CD4-positive, alpha-beta memory T cell (primary cell): ENCODE data around the gene HINFP. TPM values are rescaled to one million over a fixed set of nuclear protein-coding genes. Genes with fewer than 3 reads are reported as not detected.
A peak's percentile ranks its signal among the peaks of the same experiment; 100 is the strongest.

Experiments
- CTCF ChIA-PET: fragments of 350-600 bp; sonication (Branson Sonifier 250); formaldehyde crosslinking; loops from one replicate; lab custom pipeline; 2021; ENCODE audit warnings: inconsistent platforms; ENCODE audit not compliant: partially characterized antibody; lab: Charles Lee
- POLR2A ChIA-PET: fragments of 350-600 bp; sonication (Branson Sonifier 250); formaldehyde crosslinking; loops from one replicate; lab custom pipeline; 2021; ENCODE audit not compliant: partially characterized antibody; lab: Charles Lee
- DNase-seq, 5 donors: peaks; one replicate each; pipeline versions ENCODE4 v3.0.0 to v3.0.0-alpha.2; 2020 to 2022; ENCODE audit warnings: mixed read lengths in 1 of 5
- H3K27ac ChIP-seq: one replicate; pipeline ENCODE4 v1.7.0; 2013; ENCODE audit warnings: low read depth, low read length
- H3K27me3 ChIP-seq: 2 replicates; pipeline ENCODE4 v1.7.0; 2013; ENCODE audit warnings: mild to moderate bottlenecking, low read length, moderate library complexity; ENCODE audit not compliant: insufficient read depth
- H3K36me3 ChIP-seq: 2 replicates; pipeline ENCODE4 v1.7.0; 2013; ENCODE audit warnings: mild to moderate bottlenecking, low read length, moderate library complexity; ENCODE audit not compliant: insufficient read depth
- H3K4me1 ChIP-seq: 2 replicates; pipeline ENCODE4 v1.7.0; 2013; ENCODE audit warnings: mild to moderate bottlenecking, low read length, moderate library complexity; ENCODE audit not compliant: insufficient read depth
- H3K4me3 ChIP-seq, 2 donors: one replicate each; pipeline ENCODE4 v1.7.0; 2013; ENCODE audit warnings: low read length in 2 of 2, mild to moderate bottlenecking in 1 of 2
- H3K9me3 ChIP-seq, 2 donors: one replicate each; pipeline ENCODE4 v1.7.0; 2013; ENCODE audit warnings: low read length in 2 of 2, control low read depth in 1 of 2; ENCODE audit not compliant: control insufficient read depth in 1 of 2
- H3K27ac Mint-ChIP-seq, 7 donors: one replicate each; pipeline ENCODE4 v1.8.0; 2020 to 2021; ENCODE audit warnings: mixed read lengths in 7 of 7, mild to moderate bottlenecking in 6 of 7, inconsistent platforms in 3 of 7, moderate library complexity in 3 of 7
- H3K27me3 Mint-ChIP-seq, 2 donors: one replicate each; pipeline ENCODE4 v1.8.0; 2020 to 2021; ENCODE audit warnings: mixed read lengths in 2 of 2
- H3K36me3 Mint-ChIP-seq, 2 donors: one replicate each; pipeline ENCODE4 v1.8.0; 2020 to 2021; ENCODE audit warnings: mixed read lengths in 2 of 2, inconsistent platforms in 1 of 2, mild to moderate bottlenecking in 1 of 2
- H3K4me1 Mint-ChIP-seq, 4 donors: one replicate each; pipeline ENCODE4 v1.8.0; 2020 to 2021; ENCODE audit warnings: mixed read lengths in 4 of 4, mild to moderate bottlenecking in 1 of 4
- H3K4me3 Mint-ChIP-seq, 8 donors: one replicate each; pipeline ENCODE4 v1.8.0; 2020 to 2021; ENCODE audit warnings: mixed read lengths in 8 of 8, mild to moderate bottlenecking in 7 of 8, moderate library complexity in 6 of 8, inconsistent platforms in 3 of 8
- H3K9me3 Mint-ChIP-seq, 8 donors: one replicate each; pipeline ENCODE4 v1.8.0; 2020 to 2021; ENCODE audit warnings: mixed read lengths in 8 of 8, mild to moderate bottlenecking in 5 of 8, inconsistent platforms in 3 of 8, moderate library complexity in 1 of 8
- intact Hi-C: fragments of 100-400 bp; cut with micrococcal nuclease; formaldehyde crosslinking; loops from one replicate; pipeline ENCODE4 v1.15.1; 2023
- polyA plus RNA-seq, 2 donors: library from polyadenylated mRNA; unstranded; fragments of 300-500 nt; fragmentation: Illumina TruSeq; gene quantifications; one replicate each; pipeline ENCODE4 v1.2.3, GENCODE V29; 2021
- total RNA-seq, 2 experiments: library from RNA; stranded (reverse); gene quantifications; one replicate each; pipeline ENCODE4 v1.2.3, GENCODE V29; 2021

HINFP gene
- total and polyA plus RNA-seq, 4 experiments from 2014 or later, result 9.3 to 75.3 (median 43.4) TPM

- no peaks in the 10 kb centered on the region for H3K27me3 Mint-ChIP-seq
- peak overlapping the region; percentile 83 to 90 for H3K4me3 ChIP-seq
- H3K27ac ChIP-seq, result peak overlapping the region; percentile 76
- ChIA-PET POLR2A (interaction anchor here (0.7 to 5.0 kb wide), 21 partner anchors 10 to 294 kb away, joined by 3 to 62 read pairs (median 4); partner anchors contain the start of genes C2CD2L, CBL, CENATAC and DDX6), CTCF (interaction anchor here (0.7 to 3.8 kb wide), 11 partner anchors 9 to 271 kb away, joined by 3 to 14 read pairs (median 4); partner anchors contain the start of genes C2CD2L, CENATAC, SLC37A4 and VPS11)
- peak overlapping the region; percentile 93 to 98 (median 96) for H3K27ac Mint-ChIP-seq
- H3K4me3 Mint-ChIP-seq, result peak overlapping the region; percentile 92 to 96 (median 94)
- intact Hi-C loops, result loop anchor here (1.0 kb wide), 2 partner anchors 10 to 36 kb away; partner anchors contain the start of gene HINFP
- H3K9me3 ChIP-seq, result no peaks in the 10 kb centered on the region
- H3K36me3 Mint-ChIP-seq, result peaks cover 19 to 29% of the 10 kb centered on the region in 2 donors
- peaks cover 13% of the 10 kb centered on the region for H3K4me1 ChIP-seq
- H3K4me1 Mint-ChIP-seq, result peaks cover 9 to 19% (median 14%) of the 10 kb centered on the region in 4 donors
- peaks cover 0 to 5% (median 0%) of the 10 kb centered on the region in 8 donors for H3K9me3 Mint-ChIP-seq
- H3K27me3 ChIP-seq, result no peaks in the 10 kb centered on the region
- H3K36me3 ChIP-seq, result peaks cover 17% of the 10 kb centered on the region
- no peak for DNase-seq
Observed at GRCh38 chr11:119085437-119085847, 35.9 kb upstream of the HINFP start.

DNA sequence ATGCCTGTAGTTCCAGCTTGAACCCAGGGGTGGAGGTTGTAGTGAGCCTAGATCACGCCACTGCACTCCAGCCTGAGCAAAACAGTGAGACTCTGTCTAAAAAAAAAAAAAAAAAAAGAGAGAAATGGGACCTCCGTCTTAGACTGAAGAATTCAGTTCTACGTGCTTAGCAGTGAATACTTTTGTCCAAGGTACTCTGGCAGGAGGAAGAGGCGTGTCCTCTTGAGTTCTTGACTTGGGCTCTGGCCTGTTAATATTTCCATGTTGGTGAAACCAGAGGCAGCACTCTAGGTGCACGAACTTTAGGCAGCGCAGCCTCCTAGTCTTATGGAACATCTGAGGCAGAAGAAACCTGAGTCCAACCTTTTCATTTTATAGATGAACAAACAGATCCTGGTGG, 34.3 kb upstream of the HINFP start:
- peaks cover 0 to 5% (median 0%) of the 10 kb centered on the region in 8 donors for H3K9me3 Mint-ChIP-seq
- H3K27ac Mint-ChIP-seq, result peak overlapping the region in 3 of 7 donors; percentile 24 to 53 (median 36)
- Histone ChIP-seq H3K9me3 (no peaks in the 10 kb centered on the region), H3K4me3 (no peak overlapping the region), H3K4me1 (peaks cover 13% of the 10 kb centered on the region), H3K36me3 (peaks cover under 1% of the 10 kb centered on the region), H3K27ac (no peak overlapping the region), H3K27me3 (no peaks in the 10 kb centered on the region)
- no peak for DNase-seq
- intact Hi-C loops, result no loop called here
- H3K4me3 Mint-ChIP-seq, result peak overlapping the region in 3 of 8 donors; percentile 32 to 53 (median 39)
- H3K36me3 Mint-ChIP-seq, result peaks cover 4 to 12% of the 10 kb centered on the region in 2 donors
- H3K27me3 Mint-ChIP-seq, result no peaks in the 10 kb centered on the region
- H3K4me1 Mint-ChIP-seq, result peaks cover 9 to 25% (median 15%) of the 10 kb centered on the region in 4 donors
- ChIA-PET POLR2A (interaction anchor here (2.5 to 5.0 kb wide), 3 partner anchors 8 to 20 kb away, joined by 9 to 62 read pairs (median 45); partner anchors contain the start of genes C2CD2L and VPS11), CTCF (interaction anchor here (1.1 to 3.8 kb wide), 4 partner anchors 7 to 110 kb away, joined by 3 to 14 read pairs (median 7); partner anchors contain the start of gene VPS11)

GRCh38 chr11:119087747-119088241, 33.6 kb upstream of the HINFP start:
- H3K9me3 ChIP-seq, result no peaks in the 10 kb centered on the region
- no peak overlapping the region for H3K4me3 ChIP-seq
- Mint-ChIP-seq H3K9me3 (peaks cover 0 to 5% (median 0%) of the 10 kb centered on the region in 8 donors), H3K27me3 (no peaks in the 10 kb centered on the region), H3K36me3 (peaks cover 0 to 8% of the 10 kb centered on the region in 2 donors), H3K4me1 (peaks cover 13 to 32% (median 21%) of the 10 kb centered on the region in 4 donors), H3K4me3 (peak overlapping the region in 1 of 8 donors; percentile 61), H3K27ac (peak overlapping the region in 2 of 7 donors; percentile 17 to 24)
- ChIA-PET POLR2A (interaction anchor here (5.0 kb wide), 1 partner anchor 20 kb away, joined by 45 read pairs; the partner anchor contains the start of gene VPS11), CTCF (interaction anchor here (1.4 kb wide), 1 partner anchor 20 kb away, joined by 3 read pairs; the partner anchor contains the start of gene VPS11)
- intact Hi-C loops, result no loop called here
- H3K27me3 ChIP-seq, result no peaks in the 10 kb centered on the region
- no peak for DNase-seq
- peaks cover 19% of the 10 kb centered on the region for H3K4me1 ChIP-seq
- no peaks in the 10 kb centered on the region for H3K36me3 ChIP-seq
- H3K27ac ChIP-seq, result no peak overlapping the region

GRCh38 chr11:119088406-119088805, 33.0 kb upstream of the HINFP start:
- no peaks in the 10 kb centered on the region for H3K27me3 Mint-ChIP-seq
- intact Hi-C loops, result no loop called here
- peaks cover 0 to 5% (median 0%) of the 10 kb centered on the region in 8 donors for H3K9me3 Mint-ChIP-seq

DNA sequence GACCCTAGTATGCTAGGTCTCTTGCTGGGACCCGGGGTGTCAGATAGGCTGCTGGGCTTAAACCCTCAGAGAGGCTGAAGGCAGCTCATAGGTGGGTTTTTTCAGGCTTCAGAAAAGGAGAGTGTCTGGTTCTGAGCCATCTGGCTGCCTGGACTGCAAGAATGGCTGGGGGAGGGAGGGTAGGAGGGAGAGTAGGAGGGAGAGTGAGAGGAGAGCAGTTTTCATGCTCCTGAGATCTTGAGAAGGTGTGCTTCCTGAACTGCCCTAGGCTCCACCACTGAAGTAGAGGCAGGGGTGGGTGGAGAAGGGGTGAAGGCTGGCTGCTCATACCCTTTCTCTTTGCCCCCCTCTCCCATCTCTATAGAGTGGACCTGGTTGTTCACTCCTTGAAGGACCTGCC, 32.1 kb upstream of the HINFP start:
- H3K27ac Mint-ChIP-seq, result no peak overlapping the region
- no peak overlapping the region for H3K27ac ChIP-seq

More at GRCh38 chr11:119088406-119088805, 33.0 kb upstream of the HINFP start:
- H3K4me3 Mint-ChIP-seq, result no peak overlapping the region
- CTCF ChIA-PET, result no interaction called here
- Histone ChIP-seq H3K4me3 (no peak overlapping the region), H3K4me1 (peaks cover 25% of the 10 kb centered on the region), H3K27me3 (no peaks in the 10 kb centered on the region), H3K36me3 (no peaks in the 10 kb centered on the region), H3K27ac (no peak overlapping the region), H3K9me3 (no peaks in the 10 kb centered on the region)
- DNase-seq, result no peak
- peaks cover 16 to 37% (median 25%) of the 10 kb centered on the region in 4 donors for H3K4me1 Mint-ChIP-seq
- peaks cover 0 to 9% of the 10 kb centered on the region in 2 donors for H3K36me3 Mint-ChIP-seq
- peak overlapping the region in 1 of 7 donors; percentile 24 for H3K27ac Mint-ChIP-seq
- POLR2A ChIA-PET, result no interaction called here

GRCh38 chr11:119091178-119091577, 30.2 kb upstream of the HINFP start:
- no peaks in the 10 kb centered on the region for H3K9me3 ChIP-seq
- DNase-seq, result no peak
- no peak overlapping the region for H3K4me3 ChIP-seq
- ChIA-PET POLR2A (interaction anchor here (0.6 to 5.9 kb wide), 3 partner anchors 9 to 34 kb away, joined by 3 to 210 read pairs (median 3); partner anchors contain the start of genes C2CD2L, DPAGT1 and HYOU1), CTCF (interaction anchor here (0.7 kb wide), 1 partner anchor 97 kb away, joined by 3 read pairs; no protein-coding TSS in a partner anchor)
- peaks cover 27% of the 10 kb centered on the region for H3K4me1 ChIP-seq
- no peaks in the 10 kb centered on the region for H3K36me3 ChIP-seq
- intact Hi-C loops, result no loop called here
- H3K36me3 Mint-ChIP-seq, result peaks cover 0 to 18% of the 10 kb centered on the region in 2 donors
- no peak overlapping the region for H3K27ac Mint-ChIP-seq
- peaks cover 0 to 1% of the 10 kb centered on the region in 2 donors for H3K27me3 Mint-ChIP-seq
- H3K27me3 ChIP-seq, result no peaks in the 10 kb centered on the region
- H3K4me1 Mint-ChIP-seq, result peaks cover 15 to 38% (median 23%) of the 10 kb centered on the region in 4 donors
- H3K27ac ChIP-seq, result no peak overlapping the region
- H3K9me3 Mint-ChIP-seq, result peaks cover 0 to 12% (median 0%) of the 10 kb centered on the region in 8 donors
- peak overlapping the region in 1 of 8 donors; percentile 20 for H3K4me3 Mint-ChIP-seq

More for the DNA sequence above, 32.1 kb upstream of the HINFP start:
- peaks cover 0 to 9% (median 0%) of the 10 kb centered on the region in 8 donors for H3K9me3 Mint-ChIP-seq
- H3K4me1 Mint-ChIP-seq, result peaks cover 22 to 43% (median 29%) of the 10 kb centered on the region in 4 donors
- H3K4me3 ChIP-seq, result no peak overlapping the region
- ChIA-PET POLR2A (interaction anchor here (0.6 kb wide), 1 partner anchor 164 kb away, joined by 3 read pairs; the partner anchor contains the start of gene BCL9L), CTCF (no interaction called here)
- no peaks in the 10 kb centered on the region for H3K27me3 Mint-ChIP-seq
- H3K4me1 ChIP-seq, result peaks cover 31% of the 10 kb centered on the region
- H3K9me3 ChIP-seq, result no peaks in the 10 kb centered on the region
- no peaks in the 10 kb centered on the region for H3K36me3 ChIP-seq
- intact Hi-C loops, result no loop called here
- H3K36me3 Mint-ChIP-seq, result peaks cover 0 to 14% of the 10 kb centered on the region in 2 donors
- peak overlapping the region in 1 of 8 donors; percentile 20 for H3K4me3 Mint-ChIP-seq
- DNase-seq, result no peak
- H3K27me3 ChIP-seq, result no peaks in the 10 kb centered on the region
